H1 (cell line): ENCODE measurements around the gene CRYGS. TPM values are rescaled to one million over a fixed set of nuclear protein-coding genes. Genes with fewer than 3 reads are reported as not detected.

ENCODE experiments used
- CTCF ChIA-PET: fragments of 300-600 bp; sonication (Branson Sonifier 250); formaldehyde crosslinking; loops from one replicate; lab custom pipeline; 2021; ENCODE audit not compliant: partially characterized antibody; lab: Charles Lee
- POLR2A ChIA-PET: fragments of 300-600 bp; sonication (Branson Sonifier 250); formaldehyde crosslinking; loops from one replicate; lab custom pipeline; 2021; ENCODE audit warnings: inconsistent platforms; ENCODE audit not compliant: partially characterized antibody; lab: Charles Lee
- DNase-seq, 2 experiments: peaks; one replicate each; pipeline versions ENCODE4 v3.0.0 to v3.0.0-alpha.2; 2010 to 2022; ENCODE audit warnings: low spot score in 2 of 2, low read depth in 1 of 2, mixed read lengths in 1 of 2
- FAIRE-seq: peaks from 2 replicates; lab custom pipeline; 2011; peaks lifted over from hg19 to GRCh38; lab: Jason Lieb, UNC
- H2AFZ ChIP-seq: 2 replicates; pipeline ENCODE4 v1.8.1; 2012; ENCODE audit warnings: low read length, inconsistent platforms
- H2AK5ac ChIP-seq: 2 replicates; pipeline ENCODE4 v1.6.1; 2013; ENCODE audit warnings: low read depth, low read length
- H2BK120ac ChIP-seq: replicated peaks from 2 replicates; pipeline ENCODE3; 2013; ENCODE audit warnings: low read depth, low read length, inconsistent platforms
- H2BK12ac ChIP-seq: 2 replicates; pipeline ENCODE4 v1.6.1; 2013; ENCODE audit warnings: low read depth, low read length
- H2BK15ac ChIP-seq: 2 replicates; pipeline ENCODE4 v1.6.1; 2013; ENCODE audit warnings: low read length
- H2BK20ac ChIP-seq: 2 replicates; pipeline ENCODE4 v1.6.1; 2013; ENCODE audit warnings: low read length
- H2BK5ac ChIP-seq: 2 replicates; pipeline ENCODE4 v1.6.1; 2013; ENCODE audit warnings: low read depth, low read length
- H3K14ac ChIP-seq: 2 replicates; pipeline ENCODE4 v1.6.1; 2013; ENCODE audit warnings: inconsistent platforms; ENCODE audit not compliant: insufficient read length
- H3K18ac ChIP-seq: 2 replicates; pipeline ENCODE4 v1.6.1; 2013; ENCODE audit warnings: low read length; ENCODE audit errors: extremely low read depth
- H3K23ac ChIP-seq: 2 replicates; pipeline ENCODE4 v1.6.1; 2013; ENCODE audit warnings: inconsistent platforms; ENCODE audit not compliant: insufficient read length
- H3K23me2 ChIP-seq: 2 replicates; pipeline ENCODE4 v1.6.1; 2013; ENCODE audit warnings: low read depth, low read length
- H3K27ac ChIP-seq: 2 replicates; pipeline ENCODE4 v1.6.1; 2011; ENCODE audit warnings: low read depth, low read length, inconsistent platforms
- H3K27me3 ChIP-seq, 4 experiments: replicated peaks in 1 of 4; 1 replicate in 1 of 4; 2 replicates in 3 of 4; pipeline versions ENCODE4 v1.6.1 to v1.8.1; 2011 to 2013; ENCODE audit warnings: low read length in 3 of 4, mild to moderate bottlenecking in 3 of 4, inconsistent platforms in 2 of 4, mixed read lengths in 2 of 4, moderate library complexity in 1 of 4; ENCODE audit not compliant: control insufficient read depth in 3 of 4, insufficient read depth in 3 of 4; ENCODE audit errors: extremely low read depth in 1 of 4
- H3K36me3 ChIP-seq, 4 experiments: 2 replicates each; pipeline versions ENCODE4 v1.6.1 to v1.8.1; 2011 to 2013; ENCODE audit warnings: mild to moderate bottlenecking in 4 of 4, low read length in 3 of 4, moderate library complexity in 2 of 4, control low read depth in 1 of 4, inconsistent platforms in 1 of 4; ENCODE audit not compliant: insufficient read depth in 4 of 4, control insufficient read depth in 2 of 4
- H3K4ac ChIP-seq: replicated peaks from 2 replicates; pipeline ENCODE3; 2013; ENCODE audit warnings: low read length, low read depth, mixed read lengths, inconsistent platforms; ENCODE audit not compliant: insufficient read length
- H3K4me1 ChIP-seq, 4 experiments: replicated peaks in 1 of 4; 1 replicate in 1 of 4; 2 replicates in 3 of 4; pipeline versions ENCODE4 v1.6.1 to v1.8.1; 2011 to 2013; ENCODE audit warnings: low read length in 3 of 4, inconsistent platforms in 2 of 4, mixed read lengths in 1 of 4; ENCODE audit not compliant: insufficient read depth in 4 of 4, control insufficient read depth in 3 of 4
- H3K4me2 ChIP-seq, 2 experiments: 2 replicates each; pipeline versions ENCODE4 v1.6.1 to v1.8.1; 2011 to 2013; ENCODE audit warnings: low read depth in 2 of 2, low read length in 2 of 2, control low read depth in 1 of 2, inconsistent platforms in 1 of 2, mild to moderate bottlenecking in 1 of 2; ENCODE audit not compliant: insufficient read depth in 1 of 2
- H3K4me3 ChIP-seq, 4 experiments: fragments of 200-600, 300-600 bp in 1 of 4; sonication (generic), shearing (Covaris generic), sonication (Bioruptor Twin) in 1 of 4; 2 replicates each; pipeline versions ENCODE4 v1.5.1 to v1.8.1; 2011 to 2016; ENCODE audit warnings: low read length in 4 of 4, low read depth in 3 of 4, control low read depth in 2 of 4, inconsistent platforms in 2 of 4, mild to moderate bottlenecking in 2 of 4, mixed read lengths in 1 of 4, moderate library complexity in 1 of 4; ENCODE audit not compliant: insufficient read depth in 2 of 4; ENCODE audit errors: extremely low read depth in 1 of 4
- H3K56ac ChIP-seq: replicated peaks from 2 replicates; pipeline ENCODE3; 2013; ENCODE audit warnings: low read depth, mild to moderate bottlenecking, mixed read lengths, low read length, inconsistent platforms; ENCODE audit not compliant: insufficient read length
- H3K79me1 ChIP-seq: 2 replicates; pipeline ENCODE4 v1.6.1; 2013; ENCODE audit warnings: low read depth, low read length, control low read depth
- H3K79me2 ChIP-seq, 2 experiments: 2 replicates each; pipeline versions ENCODE4 v1.6.1 to v1.8.1; 2012 to 2013; ENCODE audit warnings: low read length in 2 of 2, mild to moderate bottlenecking in 2 of 2, inconsistent platforms in 1 of 2; ENCODE audit not compliant: insufficient read depth in 2 of 2, control insufficient read depth in 1 of 2
- H3K9ac ChIP-seq, 4 experiments: replicated peaks in 1 of 4; 1 replicate in 1 of 4; 2 replicates in 3 of 4; pipeline versions ENCODE4 v1.6.1 to v1.8.1; 2011 to 2013; ENCODE audit warnings: low read depth in 3 of 4, low read length in 3 of 4, control low read depth in 2 of 4, mild to moderate bottlenecking in 2 of 4, moderate library complexity in 2 of 4, inconsistent platforms in 1 of 4; ENCODE audit errors: extremely low read depth in 1 of 4
- H3K9me3 ChIP-seq, 2 experiments: 2 replicates each; pipeline versions ENCODE4 v1.6.1 to v1.8.1; 2012 to 2013; ENCODE audit warnings: mild to moderate bottlenecking in 2 of 2, moderate library complexity in 2 of 2, control low read depth in 1 of 2, inconsistent platforms in 1 of 2, low read depth in 1 of 2, low read length in 1 of 2, mixed read lengths in 1 of 2; ENCODE audit not compliant: insufficient read depth in 2 of 2
- H4K20me1 ChIP-seq, 2 experiments: replicated peaks in 1 of 2; 2 replicates each; pipeline versions ENCODE3 to v1.8.1; 2011 to 2013; ENCODE audit warnings: inconsistent platforms in 2 of 2, low read length in 2 of 2, mild to moderate bottlenecking in 1 of 2; ENCODE audit not compliant: insufficient read depth in 2 of 2, control insufficient read depth in 1 of 2
- H4K5ac ChIP-seq: 2 replicates; pipeline ENCODE4 v1.6.1; 2013; ENCODE audit warnings: low read length, low read depth, mixed read lengths, inconsistent platforms; ENCODE audit not compliant: insufficient read length
- H4K8ac ChIP-seq: 2 replicates; pipeline ENCODE4 v1.8.0; 2013; ENCODE audit warnings: mild to moderate bottlenecking, moderate library complexity, low read length, inconsistent platforms; ENCODE audit not compliant: insufficient read depth; ENCODE audit errors: extremely low read depth
- H4K91ac ChIP-seq: replicated peaks from 2 replicates; pipeline ENCODE3; 2013; ENCODE audit warnings: low read length, mixed read lengths, inconsistent platforms; ENCODE audit not compliant: insufficient read length
- BRCA1 ChIP-seq: IDR thresholded peaks from 2 replicates; pipeline ENCODE4 v1.6.1; 2012; ENCODE audit warnings: low read depth, low read length, improper control_type of control experiment
- CBX8 ChIP-seq: fragments of 300-800, 300-1000 bp; sonication (generic); IDR thresholded peaks from 2 replicates; pipeline ENCODE4 v1.7.1; 2016; ENCODE audit warnings: low read depth, low read length, borderline replicate concordance
- GABPA ChIP-seq: IDR thresholded peaks from 2 replicates; pipeline ENCODE4 v1.6.1; 2011; ENCODE audit warnings: mild to moderate bottlenecking, low read length, moderate library complexity, borderline replicate concordance; ENCODE audit not compliant: insufficient read depth
- NANOG ChIP-seq: IDR thresholded peaks from 2 replicates; pipeline ENCODE4 v1.6.1; 2011; ENCODE audit warnings: low read length, low read depth, mild to moderate bottlenecking, inconsistent platforms; ENCODE audit not compliant: insufficient read depth, poor library complexity, severe bottlenecking
- POLR2A ChIP-seq, 2 experiments: IDR thresholded peaks; 1 replicate in 1 of 2; 2 replicates in 1 of 2; pipeline ENCODE4 v1.6.1; 2011; ENCODE audit warnings: low read depth in 2 of 2, low read length in 2 of 2, mild to moderate bottlenecking in 2 of 2; ENCODE audit errors: control extremely low read depth in 1 of 2
- WGBS, 2 experiments: shearing (Covaris generic) in 1 of 2; methylation state at CpG; one replicate each; pipeline versions ENCODE4 v1.1.6 to v1.1.7; 2013 to 2015; ENCODE audit warnings: low lambda C conversion rate in 2 of 2, mixed read lengths in 2 of 2, inconsistent platforms in 1 of 2, low coverage in 1 of 2, missing lambda C conversion rate in 1 of 2; ENCODE audit not compliant: insufficient replicate concordance in 2 of 2, insufficient coverage in 1 of 2, insufficient read length in 1 of 2; ENCODE audit errors: extremely low coverage in 1 of 2, missing lambda C conversion rate in 1 of 2; 5-methylcytosine and 5-hydroxymethylcytosine counted together
- polyA plus RNA-seq, 7 experiments: library from polyadenylated mRNA; depleted of rRNA in 3 of 7; stranded (reverse) in 5 of 7; unstranded in 2 of 7; fragments of >200 nt in 5 of 7; fragments of 200-250 nt in 2 of 7; gene quantifications; 1 replicate in 5 of 7; 2 replicates in 1 of 7; 4 replicates in 1 of 7; pipeline versions ENCODE4 v1.2.1 to v1.2.3, GENCODE V29; 2011 to 2013; ENCODE audit warnings: missing spikeins in 2 of 7, mixed read lengths in 2 of 7
- total RNA-seq: library from RNA; stranded (reverse); fragmentation: NEBNext Ultra II Directional; extraction: Animal tissue kit (Norgen Biotek cat#: 25700); gene quantifications from 2 replicates; pipeline ENCODE4 v1.2.1, GENCODE V29; 2021

CRYGS gene
- total and polyA plus RNA-seq, 2 of the 8 experiments (the other 6 are each of a cell fraction or from before 2014, with no cell fraction given) = 1.5 to 1.8 TPM

GRCh38 chr3:186520957-186521842 is 23.0 kb downstream of the CRYGS start:
- Histone ChIP-seq H3K79me2 (no peaks in the 10 kb centered on the region), H3K4ac (no peak overlapping the region), H3K4me1 (no peaks in the 10 kb centered on the region), H3K4me3 (no peak overlapping the region), H3K36me3 (no peaks in the 10 kb centered on the region), H3K56ac (no peak overlapping the region), H2AFZ (no peak overlapping the region), H2AK5ac (no peak overlapping the region), H2BK120ac (no peak overlapping the region), H2BK20ac (no peak overlapping the region), H3K9ac (no peak overlapping the region), H4K91ac (no peak overlapping the region), H3K27me3 (no peaks in the 10 kb centered on the region; a peak in 1 of 7 replicates), H3K23ac (no peak overlapping the region), H3K18ac (no peak overlapping the region), H4K5ac (no peak overlapping the region), H2BK15ac (no peak overlapping the region), H3K4me2 (no peak overlapping the region), H2BK5ac (no peak overlapping the region), H3K14ac (no peak overlapping the region), H3K9me3 (no peaks in the 10 kb centered on the region), H3K27ac (no peak overlapping the region), H3K79me1 (no peaks in the 10 kb centered on the region), H4K8ac (no peak overlapping the region; the same call in 1 of the 2 replicates), H4K20me1 (no peaks in the 10 kb centered on the region), H3K23me2 (peaks cover 2% of the 10 kb centered on the region; the same call in 1 of the 2 replicates), H2BK12ac (no peak overlapping the region)
- CTCF ChIA-PET = interaction anchor here (0.6 to 2.7 kb wide), 5 partner anchors 14 to 543 kb away, joined by 3 to 14 read pairs (median 3); no protein-coding TSS in a partner anchor
- DNase-seq = peak in 1 of 2 experiments; percentile 42
- POLR2A ChIA-PET = no interaction called here
- 84% methylated on average over 10 of the region's 10 CpGs; no CpG with 5 or more reads in 1 of the 2 experiments for WGBS, 2 experiments
- no peak for FAIRE-seq
- no peak for TF ChIP-seq CBX8
- TF ChIP-seq NANOG = no peak
- TF ChIP-seq POLR2A (IDR thresholded peaks at IDR 0.05; ENCODE audit: control extremely low read depth in 1 of 2, low read depth in 2 of 2, low read length in 2 of 2) = no peak
- TF ChIP-seq GABPA = no peak
- no peak for TF ChIP-seq BRCA1
